ENCODE results near the gene CD48.
A peak's percentile ranks its signal among the peaks of the same experiment; 100 is the strongest.
"Not testable (repeated sequence)": the region's sequence is repeated elsewhere in the genome, so short reads cannot be mapped to it uniquely, and the experiment has no call there.

Gene CD48

GRCh38 chr1:160712525-160713080, 981 bp upstream of the CD48 start:
- DNase-seq: not testable (repeated sequence)

GRCh38 chr1:160711276-160711601, 383 bp downstream of the CD48 start:
- no peak for DNase-seq

- DNase-seq: no peak
These were observed 937 bp downstream of the CD48 start for GRCh38 chr1:160710517-160711252.

GRCh38 chr1:160709715-160710114, 1.9 kb downstream of the CD48 start:
- DNase-seq: no peak

- DNase-seq: no peak
These were observed 2.8 kb downstream of the CD48 start for GRCh38 chr1:160708801-160709200.

GRCh38 chr1:160708118-160708517, 3.5 kb downstream of the CD48 start:
- DNase-seq: no peak

GRCh38 chr1:160707236-160708064, 4.2 kb downstream of the CD48 start:
- DNase-seq: no peak

- no peak for DNase-seq
These were observed 4.9 kb downstream of the CD48 start for GRCh38 chr1:160706526-160707235.

- no peak for DNase-seq
These were observed 5.9 kb downstream of the CD48 start for GRCh38 chr1:160705742-160706141.

- not testable (repeated sequence) for DNase-seq
These were observed 6.4 kb downstream of the CD48 start for GRCh38 chr1:160705212-160705621.

GRCh38 chr1:160704250-160704649, 7.4 kb downstream of the CD48 start:
- DNase-seq: no peak

GRCh38 chr1:160702100-160702499, 9.5 kb downstream of the CD48 start:
- DNase-seq: no peak

GRCh38 chr1:160692390-160692789, 19.2 kb downstream of the CD48 start:
- DNase-seq: peak; percentile 63

GRCh38 chr1:160685266-160685665, 26.4 kb downstream of the CD48 start:
- no peak for DNase-seq

- no peak for DNase-seq
These were observed 28.4 kb downstream of the CD48 start for GRCh38 chr1:160682983-160683865.

GRCh38 chr1:160681891-160682140, 29.8 kb downstream of the CD48 start:
- no peak for DNase-seq

- peak; percentile 97 for DNase-seq
These were observed 30.3 kb downstream of the CD48 start for GRCh38 chr1:160681066-160681890.

- DNase-seq: no peak
These were observed 31.2 kb downstream of the CD48 start for GRCh38 chr1:160680399-160680798.

- no peak for DNase-seq
These were observed 31.7 kb downstream of the CD48 start for GRCh38 chr1:160679893-160680292.

GRCh38 chr1:160676869-160677597, 34.6 kb downstream of the CD48 start:
- no peak for DNase-seq

All from NCI-H82 (cell line).